ENCODE measurements around the gene ELK3. TPM values are rescaled to one million over a fixed set of nuclear protein-coding genes. Genes with fewer than 3 reads are reported as not detected.

ELK3 gene
- total and polyA plus RNA-seq, 2 of the 8 experiments (the other 6 are each of a cell fraction or from before 2014, with no cell fraction given) = 3.5 to 14.3 TPM

GRCh38 chr12:96218989-96219678, 25.0 kb downstream of the ELK3 start:
- H2BK120ac ChIP-seq (replicated peaks; ENCODE audit: low read depth, low read length) = no peak overlapping the region
- H3K27me3 ChIP-seq (replicated peaks in 1 of 4; ENCODE audit: control insufficient read depth in 3 of 4, extremely low read depth in 1 of 4, insufficient read depth in 3 of 4, low read length in 3 of 4) = no peaks in the 10 kb centered on the region
- CTCF ChIA-PET (ENCODE audit: partially characterized antibody) = interaction anchor here (0.6 to 1.9 kb wide), 3 partner anchors 9 to 158 kb away, joined by 3 to 12 read pairs (median 8); no protein-coding TSS in a partner anchor
- H4K91ac ChIP-seq (replicated peaks; ENCODE audit: insufficient read length, low read length) = no peak overlapping the region
- H3K18ac ChIP-seq (ENCODE audit: extremely low read depth, low read length) = no peak overlapping the region
- no peak overlapping the region for H3K23ac ChIP-seq (ENCODE audit: insufficient read length)
- no peak for TF ChIP-seq TAF1 (IDR thresholded peaks at IDR 0.05; ENCODE audit: low read depth, low read length)
- no peak for TF ChIP-seq SP1 (IDR thresholded peaks at IDR 0.05; ENCODE audit: low read depth, low read length)
- no peak for TF ChIP-seq KDM4A (IDR thresholded peaks at IDR 0.05; ENCODE audit: low read depth, low read length, severe bottlenecking)
- TF ChIP-seq ASH2L (IDR thresholded peaks at IDR 0.05; ENCODE audit: low read length) = no peak
- no peak for TF ChIP-seq HDAC2 (IDR thresholded peaks at IDR 0.05; ENCODE audit: borderline replicate concordance in 1 of 2, low read depth in 2 of 2, low read length in 2 of 2)
- no peak overlapping the region for H3K4me2 ChIP-seq (ENCODE audit: insufficient read depth in 1 of 2, low read depth in 2 of 2, low read length in 2 of 2)
- no peak overlapping the region for H4K8ac ChIP-seq (ENCODE audit: extremely low read depth, insufficient read depth, low read length)
- H2AFZ ChIP-seq (ENCODE audit: low read length) = no peak overlapping the region
- H3K4ac ChIP-seq (replicated peaks; ENCODE audit: insufficient read length, low read depth, low read length) = no peak overlapping the region
- no peaks in the 10 kb centered on the region; a peak in 1 of 8 replicates for H3K36me3 ChIP-seq (ENCODE audit: control insufficient read depth in 2 of 4, insufficient read depth in 4 of 4, low read length in 3 of 4)
- no peak overlapping the region for H2BK5ac ChIP-seq (ENCODE audit: low read depth, low read length)
- no peaks in the 10 kb centered on the region for H4K20me1 ChIP-seq (replicated peaks in 1 of 2; ENCODE audit: control insufficient read depth in 1 of 2, insufficient read depth in 2 of 2, low read length in 2 of 2)
- no peak for DNase-seq (ENCODE audit: low read depth in 1 of 2, low spot score in 2 of 2)
- no peaks in the 10 kb centered on the region for H3K79me2 ChIP-seq (ENCODE audit: control insufficient read depth in 1 of 2, insufficient read depth in 2 of 2, low read length in 2 of 2)
- H3K56ac ChIP-seq (replicated peaks; ENCODE audit: insufficient read length, low read depth, low read length) = no peak overlapping the region
- POLR2A ChIA-PET (ENCODE audit: partially characterized antibody) = interaction anchor here (0.7 kb wide), 2 partner anchors 29 to 184 kb away, joined by 3 read pairs; partner anchors contain the start of gene LTA4H
- H3K79me1 ChIP-seq (ENCODE audit: low read depth, low read length) = no peaks in the 10 kb centered on the region
- H3K4me3 ChIP-seq (ENCODE audit: extremely low read depth in 1 of 4, insufficient read depth in 2 of 4, low read depth in 3 of 4, low read length in 4 of 4) = no peak overlapping the region
- FAIRE-seq = no peak
- H2BK15ac ChIP-seq (ENCODE audit: low read length) = no peak overlapping the region
- no peak overlapping the region for H3K27ac ChIP-seq (ENCODE audit: low read depth, low read length)
- H4K5ac ChIP-seq (ENCODE audit: insufficient read length, low read depth, low read length) = no peak overlapping the region
- H2BK12ac ChIP-seq (ENCODE audit: low read depth, low read length) = no peak overlapping the region
- 86% methylated on average over 11 of the region's 11 CpGs; no CpG with 5 or more reads in 1 of the 2 experiments for WGBS, 2 experiments (ENCODE audit: extremely low coverage in 1 of 2, insufficient coverage in 1 of 2, insufficient read length in 1 of 2, insufficient replicate concordance in 2 of 2, low coverage in 1 of 2, low lambda C conversion rate in 2 of 2, missing lambda C conversion rate in 1 of 2)
- H3K14ac ChIP-seq (ENCODE audit: insufficient read length) = no peak overlapping the region
- no peak overlapping the region for H2AK5ac ChIP-seq (ENCODE audit: low read depth, low read length)
- H3K4me1 ChIP-seq (replicated peaks in 1 of 4; ENCODE audit: control insufficient read depth in 3 of 4, insufficient read depth in 4 of 4, low read length in 3 of 4) = peaks cover 0 to 12% (median 2%) of the 10 kb centered on the region in 4 experiments; a peak in 3 of 7 replicates
- no peak overlapping the region for H3K9ac ChIP-seq (replicated peaks in 1 of 4; ENCODE audit: extremely low read depth in 1 of 4, low read depth in 3 of 4, low read length in 3 of 4)
- H3K9me3 ChIP-seq (ENCODE audit: insufficient read depth in 2 of 2, low read depth in 1 of 2, low read length in 1 of 2) = no peaks in the 10 kb centered on the region
- H3K23me2 ChIP-seq (ENCODE audit: low read depth, low read length) = no peaks in the 10 kb centered on the region
- H2BK20ac ChIP-seq (ENCODE audit: low read length) = no peak overlapping the region
